Stimulated activated CD4-positive, alpha-beta T cell treated with anti-CD3 and anti-CD28 coated beads, Interleukin-1b, Interleukin-23, amount 100 ng/mL, for 48 hours (primary cell): Measurements from ENCODE around the gene B4GALT2.

ENCODE experiments used
- DNase-seq: peaks from one replicate; pipeline ENCODE4 v3.0.0-alpha.2; 2020

Gene B4GALT2

GRCh38 chr1:43946236-43947060 is 32.6 kb upstream of the B4GALT2 start, which contains the start of gene IPO13:
Gene IPO13, plus strand, starts transcription at chr1:43946950. Its CDS starts 651 bp downstream, at chr1:43947601.
- DNase-seq: peak; percentile 96

- no peak for DNase-seq
Measured at GRCh38 chr1:43947061-43947873, 31.7 kb upstream of the B4GALT2 start.

GRCh38 chr1:43947874-43948437 is 31.1 kb upstream of the B4GALT2 start:
- no peak for DNase-seq

- DNase-seq: no peak
Measured at GRCh38 chr1:43949678-43950077, 29.3 kb upstream of the B4GALT2 start.

GRCh38 chr1:43951021-43951985 is 27.7 kb upstream of the B4GALT2 start:
- no peak for DNase-seq

- no peak for DNase-seq
Measured at GRCh38 chr1:43952731-43953346, 26.2 kb upstream of the B4GALT2 start.

- DNase-seq: no peak
Measured at GRCh38 chr1:43953361-43953760, 25.6 kb upstream of the B4GALT2 start.

GRCh38 chr1:43954036-43954435 is 25.0 kb upstream of the B4GALT2 start:
- no peak for DNase-seq

GRCh38 chr1:43956234-43956633 is 22.8 kb upstream of the B4GALT2 start:
- no peak for DNase-seq

- no peak for DNase-seq
Measured at GRCh38 chr1:43957407-43958040, 21.5 kb upstream of the B4GALT2 start.

- DNase-seq: no peak
Measured at GRCh38 chr1:43958351-43959255, 20.4 kb upstream of the B4GALT2 start.

- DNase-seq: no peak
Measured at GRCh38 chr1:43960798-43961197, 18.2 kb upstream of the B4GALT2 start.

- DNase-seq: no peak
Measured at GRCh38 chr1:43961692-43962091, 17.3 kb upstream of the B4GALT2 start.

GRCh38 chr1:43962324-43962723 is 16.7 kb upstream of the B4GALT2 start:
- no peak for DNase-seq

- no peak for DNase-seq
Measured at GRCh38 chr1:43963006-43963405, 16.0 kb upstream of the B4GALT2 start.

GRCh38 chr1:43963890-43964289 is 15.1 kb upstream of the B4GALT2 start:
- no peak for DNase-seq

GRCh38 chr1:43965316-43965715 is 13.7 kb upstream of the B4GALT2 start:
- no peak for DNase-seq

GRCh38 chr1:43968348-43968948 is 10.6 kb upstream of the B4GALT2 start:
- no peak for DNase-seq

- DNase-seq: no peak
Measured at GRCh38 chr1:43969416-43969745, 9.6 kb upstream of the B4GALT2 start.
